Measurements from ENCODE around the gene INO80.
"Not testable (repeated sequence)": the region's sequence is repeated elsewhere in the genome, so short reads cannot be mapped to it uniquely, and the experiment has no call there.

Gene INO80

GRCh38 chr15:40960151-40960885, 155.8 kb downstream of the INO80 start:
- DNase-seq, result no peak

- no peak for DNase-seq
Measured at GRCh38 chr15:40959331-40960141, 156.5 kb downstream of the INO80 start.

GRCh38 chr15:40958723-40959122, 157.4 kb downstream of the INO80 start:
- DNase-seq, result no peak

GRCh38 chr15:40958146-40958545, 157.9 kb downstream of the INO80 start:
- DNase-seq, result no peak

- no peak for DNase-seq
Measured at GRCh38 chr15:40957581-40958051, 158.5 kb downstream of the INO80 start.

- no peak for DNase-seq
Measured at GRCh38 chr15:40957041-40957555, 159.0 kb downstream of the INO80 start.

GRCh38 chr15:40956541-40956982, 159.5 kb downstream of the INO80 start:
- DNase-seq, result no peak

- DNase-seq, result no peak
Measured at GRCh38 chr15:40955930-40956540, 160.0 kb downstream of the INO80 start.

- DNase-seq, result no peak
Measured at GRCh38 chr15:40955141-40955903, 160.8 kb downstream of the INO80 start.

- DNase-seq, result not testable (repeated sequence)
Measured at GRCh38 chr15:40954158-40954848, 161.8 kb downstream of the INO80 start.

GRCh38 chr15:40953713-40954074, 162.4 kb downstream of the INO80 start:
- DNase-seq, result no peak

- DNase-seq, result peak; percentile 97
Measured at GRCh38 chr15:40952901-40953712, 163.0 kb downstream of the INO80 start, which contains the start of gene CHAC1. Gene CHAC1, plus strand, starts transcription at chr15:40953471. Its CDS starts 113 bp downstream, at chr15:40953584.

- no peak for DNase-seq
Measured at GRCh38 chr15:40952301-40952900, 163.7 kb downstream of the INO80 start.

GRCh38 chr15:40951764-40952163, 164.3 kb downstream of the INO80 start:
- DNase-seq, result no peak

- DNase-seq, result no peak
Measured at GRCh38 chr15:40949756-40950207, 166.3 kb downstream of the INO80 start.

- DNase-seq, result no peak
Measured at GRCh38 chr15:40948706-40949473, 167.2 kb downstream of the INO80 start.

- DNase-seq, result no peak
Measured at GRCh38 chr15:40944510-40945296, 171.4 kb downstream of the INO80 start.

- DNase-seq, result no peak
Measured at GRCh38 chr15:40943764-40944365, 172.2 kb downstream of the INO80 start.

Data from CD4-positive, alpha-beta T cell treated with Interleukin-21 for 1 hour (primary cell).